Muscle of leg (tissue), 11 donors: ENCODE data around the gene DHX15. TPM values are rescaled to one million over a fixed set of nuclear protein-coding genes. Genes with fewer than 3 reads are reported as not detected.

ENCODE experiments used
- DNase-seq: peaks from one replicate; pipeline ENCODE4 v3.0.0; 2013
- H3K27ac ChIP-seq: one replicate; pipeline ENCODE4 v1.5.1; 2013; ENCODE audit warnings: mild to moderate bottlenecking, low read length, control low read depth
- H3K27me3 ChIP-seq: one replicate; pipeline ENCODE4 v1.6.1; 2013; ENCODE audit warnings: low read length; ENCODE audit not compliant: control insufficient read depth, insufficient read depth
- H3K36me3 ChIP-seq: one replicate; pipeline ENCODE4 v1.6.1; 2013; ENCODE audit warnings: low read length; ENCODE audit not compliant: control insufficient read depth, insufficient read depth
- H3K4me1 ChIP-seq: one replicate; pipeline ENCODE4 v1.6.1; 2013; ENCODE audit warnings: low read length; ENCODE audit not compliant: control insufficient read depth, insufficient read depth
- H3K4me3 ChIP-seq: one replicate; pipeline ENCODE4 v1.5.1; 2013; ENCODE audit warnings: low read length, control low read depth
- H3K9me3 ChIP-seq: replicated peaks from 2 replicates; pipeline ENCODE4 v1.6.1; 2013; ENCODE audit warnings: low read depth, low read length; ENCODE audit not compliant: control insufficient read depth
- WGBS: methylation state at CpG from one replicate; pipeline ENCODE4 v1.1.5; 2013; ENCODE audit warnings: missing lambda C conversion rate; ENCODE audit not compliant: insufficient coverage; 5-methylcytosine and 5-hydroxymethylcytosine counted together
- polyA plus RNA-seq, 8 donors: library from polyadenylated mRNA; unstranded; fragments of 120-200 nt; gene quantifications; one replicate each; pipeline versions ENCODE4 v1.2.1 to v1.2.3, GENCODE V29; 2013; ENCODE audit warnings: inconsistent platforms in 1 of 8, low replicate concordance in 1 of 8; ENCODE audit not compliant: insufficient read length in 8 of 8, insufficient read depth in 1 of 8
- total RNA-seq: library from RNA; stranded (reverse); fragments of 120-200 nt; gene quantifications from one replicate; pipeline ENCODE4 v1.2.4, GENCODE V29; 2013

Gene DHX15
- total and polyA plus RNA-seq, 9 donors, result 97.5 to 134 (median 113) TPM

DNA sequence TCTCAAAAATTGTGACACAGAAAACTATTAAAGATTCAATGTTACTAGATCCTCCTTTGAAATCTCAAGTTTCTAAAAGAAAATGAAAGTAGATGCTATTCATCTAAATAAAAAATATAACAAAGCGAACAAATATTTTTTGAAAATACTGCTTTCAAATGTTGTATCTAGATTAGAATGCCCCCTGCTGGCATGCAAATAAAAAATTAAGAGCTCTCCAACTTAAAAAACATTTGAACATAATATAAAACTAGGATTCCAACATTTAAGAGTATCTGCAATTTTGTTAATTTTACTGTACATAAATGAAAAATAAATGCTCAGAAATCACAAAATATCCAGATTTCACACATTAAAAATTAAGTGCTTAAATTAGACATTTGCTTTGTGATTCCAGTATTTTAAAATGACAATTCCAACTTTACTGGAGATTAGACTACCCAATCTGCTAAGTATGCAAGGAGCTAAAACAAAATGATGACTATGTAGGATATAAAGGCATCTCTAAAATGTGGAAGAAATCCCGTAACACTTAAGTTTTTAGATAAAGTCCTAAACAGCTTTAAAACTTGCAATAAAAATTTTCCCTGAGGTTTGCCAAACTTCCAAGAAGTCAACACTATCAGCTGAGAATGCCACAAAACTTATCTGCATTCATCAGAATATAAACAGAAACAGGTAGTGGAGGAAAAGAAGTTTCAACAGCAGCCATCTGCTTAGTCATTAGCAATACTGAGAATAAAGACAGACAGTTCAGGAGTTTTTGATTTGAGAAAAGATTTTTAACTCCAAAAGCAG lies 32.7 kb downstream of the DHX15 start:
- DNase-seq, result peak; percentile 11
- Histone ChIP-seq H3K36me3 (peaks cover 19% of the 10 kb centered on the region), H3K27me3 (no peaks in the 10 kb centered on the region), H3K4me3 (no peak overlapping the region), H3K9me3 (no peaks in the 10 kb centered on the region), H3K27ac (no peak overlapping the region), H3K4me1 (no peaks in the 10 kb centered on the region)
- WGBS, result no CpG with 5 or more reads among the region's 2 CpGs

DNA sequence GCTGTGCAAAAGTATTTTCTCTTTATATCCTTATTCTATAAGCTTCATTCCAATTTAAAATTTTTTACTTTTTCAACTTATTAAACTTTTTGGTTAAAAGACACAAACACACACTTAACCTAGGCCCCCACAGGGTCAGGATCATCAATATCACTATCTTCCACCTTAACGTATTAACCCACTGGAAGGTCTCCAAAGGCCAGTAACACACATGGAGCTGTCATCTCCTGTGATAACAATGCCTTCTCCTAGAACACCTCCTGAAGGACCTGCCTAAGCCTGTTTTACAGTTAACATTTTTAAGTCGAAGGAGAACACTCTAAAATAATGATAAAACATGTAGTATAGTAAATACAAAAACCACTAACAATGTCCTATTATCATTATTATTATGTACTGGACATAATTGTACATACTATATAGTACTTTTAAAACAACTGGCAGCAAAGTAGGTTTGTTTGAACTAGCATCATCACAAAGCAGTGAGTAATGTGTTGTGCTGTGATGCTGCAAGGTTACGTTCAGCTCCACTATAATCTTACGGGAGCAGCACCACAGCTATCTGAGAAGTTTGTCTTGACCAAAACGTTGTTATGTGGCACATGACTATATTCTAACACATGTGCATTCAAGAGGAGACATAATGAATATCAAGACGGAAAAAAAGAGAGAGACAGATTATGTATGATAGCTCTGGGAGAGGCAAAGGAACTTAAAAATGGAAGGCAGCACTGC lies 33.7 kb downstream of the DHX15 start:
- no CpG with 5 or more reads among the region's 6 CpGs for WGBS
- H3K27ac ChIP-seq, result no peak overlapping the region
- H3K4me3 ChIP-seq, result no peak overlapping the region
- H3K36me3 ChIP-seq, result peaks cover 23% of the 10 kb centered on the region
- no peak for DNase-seq
- no peaks in the 10 kb centered on the region for H3K9me3 ChIP-seq
- H3K27me3 ChIP-seq, result no peaks in the 10 kb centered on the region
- no peaks in the 10 kb centered on the region for H3K4me1 ChIP-seq

DNA sequence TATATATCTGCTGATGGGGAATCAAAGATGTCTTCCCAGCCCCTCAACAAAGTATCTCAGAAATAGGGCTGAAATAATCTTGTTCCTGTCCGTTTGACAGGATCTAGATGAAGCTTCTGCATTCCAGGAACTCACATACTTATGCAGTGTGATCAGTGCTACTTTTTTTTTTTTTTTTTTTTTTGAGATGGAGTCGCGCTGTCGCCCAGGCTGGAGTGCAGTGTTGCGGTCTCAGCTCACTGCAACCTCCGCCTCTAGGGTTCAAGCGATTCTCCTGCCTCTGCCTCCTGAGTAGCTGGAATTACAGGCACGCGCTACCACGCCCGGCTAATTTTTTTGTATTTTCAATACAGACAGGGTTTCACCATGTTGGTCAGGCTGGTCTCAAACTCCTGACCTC lies 36.4 kb downstream of the DHX15 start:
- over 99% methylated on average over 10 of the region's 11 CpGs for WGBS
- H3K27me3 ChIP-seq, result no peaks in the 10 kb centered on the region
- no peaks in the 10 kb centered on the region for H3K4me1 ChIP-seq
- peaks cover 25% of the 10 kb centered on the region for H3K36me3 ChIP-seq
- H3K27ac ChIP-seq, result no peak overlapping the region
- no peak for DNase-seq
- H3K9me3 ChIP-seq, result no peaks in the 10 kb centered on the region
- H3K4me3 ChIP-seq, result no peak overlapping the region

DNA sequence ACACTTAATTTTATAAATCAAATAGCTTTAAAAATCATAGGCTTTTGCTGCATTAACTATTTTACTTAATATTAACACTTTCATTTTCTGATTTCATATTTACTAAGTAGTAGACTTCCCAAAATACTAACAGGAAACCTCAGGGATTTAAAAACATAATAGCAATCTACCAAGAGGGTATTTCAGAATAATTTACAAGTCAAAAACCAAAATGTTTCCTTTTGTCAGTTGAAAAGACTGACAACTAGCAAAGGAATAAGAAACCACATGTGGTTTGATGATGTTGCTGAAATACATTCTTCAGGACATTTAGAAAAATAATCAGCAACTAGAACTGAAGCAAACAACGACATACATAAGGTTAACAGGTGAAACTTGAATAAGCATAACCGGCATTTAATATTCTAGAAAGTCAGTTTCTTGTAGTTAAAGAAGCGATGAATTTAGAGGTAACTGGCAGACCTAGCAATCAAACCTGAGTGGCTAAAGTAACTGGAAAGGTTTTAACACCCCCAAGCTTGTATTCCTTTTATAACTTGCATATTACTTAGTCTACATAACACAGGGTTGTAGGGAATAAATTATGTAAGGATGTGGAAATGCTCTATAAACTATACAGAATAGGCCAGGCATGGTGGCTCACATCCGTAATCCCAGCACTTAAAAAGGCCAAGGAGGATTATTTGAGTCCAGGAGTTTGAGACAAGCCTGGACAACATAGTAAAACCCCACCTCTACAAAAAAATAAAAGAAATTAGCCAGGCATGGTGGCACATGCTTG lies 40.0 kb downstream of the DHX15 start:
- no peak for DNase-seq
- Histone ChIP-seq H3K4me3 (no peak overlapping the region), H3K27ac (no peak overlapping the region), H3K27me3 (no peaks in the 10 kb centered on the region), H3K36me3 (peaks cover 38% of the 10 kb centered on the region), H3K9me3 (no peaks in the 10 kb centered on the region), H3K4me1 (no peaks in the 10 kb centered on the region)
- no CpG with 5 or more reads among the region's 4 CpGs for WGBS

DNA sequence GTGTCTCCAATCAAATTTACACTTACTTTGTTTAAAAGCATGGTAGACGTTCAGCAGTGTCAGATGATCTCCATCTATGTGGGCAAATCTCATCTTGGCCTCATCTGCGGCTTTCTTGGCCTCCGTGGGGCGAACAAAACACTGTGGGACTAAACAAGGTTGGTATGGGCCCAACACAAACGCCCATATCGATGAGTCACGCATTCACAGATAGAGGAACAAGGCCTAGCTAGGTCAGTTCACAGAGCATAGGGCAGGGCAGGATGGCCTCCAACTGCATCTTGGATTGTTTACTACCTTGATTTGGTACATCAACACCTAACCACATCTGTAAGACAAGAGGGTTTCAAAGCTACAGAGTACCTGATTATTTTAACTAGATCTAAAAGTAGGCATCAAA lies 47.3 kb downstream of the DHX15 start:
- Histone ChIP-seq H3K4me3 (no peak overlapping the region), H3K36me3 (peaks cover 22% of the 10 kb centered on the region), H3K27ac (no peak overlapping the region), H3K27me3 (no peaks in the 10 kb centered on the region), H3K9me3 (no peaks in the 10 kb centered on the region), H3K4me1 (no peaks in the 10 kb centered on the region)
- 89% methylated on average over 7 of the region's 7 CpGs for WGBS
- no peak for DNase-seq

DNA sequence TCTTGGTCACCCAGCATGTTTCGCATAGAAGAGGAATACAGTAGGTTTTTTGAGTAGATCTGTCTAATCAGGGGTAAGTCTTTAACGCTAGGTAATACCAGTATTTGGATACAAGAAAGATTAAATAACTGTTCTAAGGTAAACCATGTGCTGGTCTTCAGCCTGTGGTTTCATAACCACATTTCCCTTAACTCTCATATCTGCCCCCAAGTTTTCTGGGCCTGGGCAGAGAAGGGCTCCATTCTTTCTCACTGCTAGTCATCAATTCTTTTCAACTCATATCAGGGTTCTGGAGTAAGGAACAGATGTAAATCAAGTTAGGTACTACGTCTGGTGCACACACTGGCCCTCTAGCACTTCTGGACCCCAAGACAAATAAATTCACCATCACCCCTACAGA lies 49.0 kb downstream of the DHX15 start:
- WGBS, result no CpG with 5 or more reads among the region's 3 CpGs
- Histone ChIP-seq H3K4me1 (no peaks in the 10 kb centered on the region), H3K36me3 (peaks cover 27% of the 10 kb centered on the region)

DNA sequence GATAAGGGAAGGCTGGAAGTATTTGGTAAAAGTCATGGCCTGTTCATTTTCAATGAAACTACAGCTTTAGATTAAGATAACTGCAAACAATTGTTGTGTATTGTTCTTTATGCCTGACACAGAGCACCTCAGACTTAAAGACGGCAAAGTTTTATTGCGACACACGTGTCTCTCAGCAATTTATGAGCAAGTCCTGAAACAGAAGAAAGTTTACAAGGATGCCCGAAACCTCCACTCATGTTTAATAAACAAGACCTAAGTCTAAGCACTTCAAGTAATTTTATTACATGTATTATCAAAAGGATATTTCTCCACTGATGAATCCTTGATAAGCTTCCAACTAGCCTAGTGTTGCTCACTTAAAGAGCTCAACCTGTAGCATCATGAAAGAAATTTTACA lies 51.0 kb downstream of the DHX15 start:
- H3K4me3 ChIP-seq, result no peak overlapping the region
- H3K9me3 ChIP-seq, result no peaks in the 10 kb centered on the region
- H3K4me1 ChIP-seq, result no peaks in the 10 kb centered on the region
- no CpG with 5 or more reads among the region's 4 CpGs for WGBS
- DNase-seq, result no peak
- H3K27me3 ChIP-seq, result no peaks in the 10 kb centered on the region
- H3K36me3 ChIP-seq, result peaks cover 32% of the 10 kb centered on the region
- no peak overlapping the region for H3K27ac ChIP-seq

More for the DNA sequence above, 49.0 kb downstream of the DHX15 start:
- no peak overlapping the region for H3K27ac ChIP-seq
- H3K4me3 ChIP-seq, result no peak overlapping the region
- no peak for DNase-seq
- H3K27me3 ChIP-seq, result no peaks in the 10 kb centered on the region
- H3K9me3 ChIP-seq, result no peaks in the 10 kb centered on the region

DNA sequence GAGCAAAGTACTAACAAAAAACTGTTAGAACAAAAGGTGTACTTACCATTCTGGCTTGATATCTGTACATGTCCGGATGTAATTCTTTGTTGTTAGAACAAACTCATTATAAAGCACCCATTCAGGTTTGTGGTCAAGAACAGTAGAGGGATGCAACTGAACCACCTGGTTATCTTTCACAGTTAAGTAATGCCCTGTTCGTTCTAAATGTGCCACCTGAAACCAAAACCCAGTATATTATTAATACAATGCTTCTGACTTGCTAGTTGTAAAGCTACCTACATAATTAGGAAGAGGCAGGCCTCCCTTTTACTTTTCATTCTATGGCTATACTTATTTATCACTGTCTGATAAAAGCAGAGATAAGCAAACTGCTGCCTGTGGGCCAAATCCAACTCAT lies 54.8 kb downstream of the DHX15 start:
- WGBS, result no CpG with 5 or more reads among the region's 2 CpGs
- no peaks in the 10 kb centered on the region for H3K4me1 ChIP-seq
- H3K9me3 ChIP-seq, result no peaks in the 10 kb centered on the region
- no peak for DNase-seq
- no peaks in the 10 kb centered on the region for H3K27me3 ChIP-seq
- H3K36me3 ChIP-seq, result peaks cover 26% of the 10 kb centered on the region
- no peak overlapping the region for H3K27ac ChIP-seq
- H3K4me3 ChIP-seq, result no peak overlapping the region

DNA sequence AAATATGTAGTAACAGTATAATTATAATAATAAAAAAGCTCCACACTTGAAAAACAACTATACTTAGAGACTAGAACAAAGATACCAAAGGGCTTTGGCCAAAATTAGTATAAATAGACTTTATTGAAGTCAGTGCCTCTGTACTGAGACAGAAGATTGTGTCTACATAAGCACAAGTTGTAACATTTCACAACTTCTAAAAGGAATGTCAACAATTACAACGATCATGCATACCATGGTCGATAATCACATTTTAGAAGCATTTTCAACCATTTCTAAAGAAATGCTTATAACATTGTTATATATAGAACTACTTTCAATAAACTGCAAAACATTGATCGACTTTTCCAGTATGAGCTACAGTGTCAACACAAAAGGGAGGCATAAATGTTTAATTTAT lies 57.0 kb downstream of the DHX15 start:
- Histone ChIP-seq H3K9me3 (no peaks in the 10 kb centered on the region), H3K4me3 (no peak overlapping the region), H3K4me1 (no peaks in the 10 kb centered on the region), H3K27ac (no peak overlapping the region), H3K36me3 (peaks cover 26% of the 10 kb centered on the region), H3K27me3 (no peaks in the 10 kb centered on the region)
- DNase-seq, result no peak
- WGBS, result no CpG with 5 or more reads among the region's 3 CpGs

DNA sequence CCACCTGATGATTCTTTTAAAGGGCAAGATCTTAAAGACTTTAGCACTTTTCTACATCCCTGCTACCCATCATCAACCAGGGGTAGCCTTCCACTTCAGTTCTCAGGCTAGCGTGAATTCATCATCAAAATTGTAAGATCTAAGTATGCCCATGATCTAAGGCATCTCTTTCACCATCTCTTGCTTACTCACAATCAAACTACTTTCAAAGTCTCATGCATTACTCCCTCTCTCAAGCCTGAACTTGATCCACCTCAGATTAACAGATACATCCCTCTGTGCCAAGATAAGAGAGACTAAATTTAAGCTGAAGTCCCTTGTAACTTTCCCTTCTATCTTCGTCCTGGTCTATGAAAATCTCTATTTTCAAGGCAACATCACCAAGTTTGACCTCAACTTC lies 62.8 kb downstream of the DHX15 start:
- Histone ChIP-seq H3K36me3 (peaks cover 2% of the 10 kb centered on the region), H3K27ac (no peak overlapping the region), H3K9me3 (no peaks in the 10 kb centered on the region), H3K27me3 (no peaks in the 10 kb centered on the region), H3K4me3 (no peak overlapping the region), H3K4me1 (no peaks in the 10 kb centered on the region)
- no peak for DNase-seq
- WGBS, result 86% methylated on average over 2 of the region's 2 CpGs
